Measurements from ENCODE around the gene CACNA2D3. TPM values are rescaled to one million over a fixed set of nuclear protein-coding genes. Genes with fewer than 3 reads are reported as not detected.
"Not testable (repeated sequence)": the region's sequence is repeated elsewhere in the genome, so short reads cannot be mapped to it uniquely, and the experiment has no call there.

Gene CACNA2D3
- polyA plus RNA-seq, 12 donors: 1.3 to 4.9 (median 3.1) TPM; not detected in 2

DNA sequence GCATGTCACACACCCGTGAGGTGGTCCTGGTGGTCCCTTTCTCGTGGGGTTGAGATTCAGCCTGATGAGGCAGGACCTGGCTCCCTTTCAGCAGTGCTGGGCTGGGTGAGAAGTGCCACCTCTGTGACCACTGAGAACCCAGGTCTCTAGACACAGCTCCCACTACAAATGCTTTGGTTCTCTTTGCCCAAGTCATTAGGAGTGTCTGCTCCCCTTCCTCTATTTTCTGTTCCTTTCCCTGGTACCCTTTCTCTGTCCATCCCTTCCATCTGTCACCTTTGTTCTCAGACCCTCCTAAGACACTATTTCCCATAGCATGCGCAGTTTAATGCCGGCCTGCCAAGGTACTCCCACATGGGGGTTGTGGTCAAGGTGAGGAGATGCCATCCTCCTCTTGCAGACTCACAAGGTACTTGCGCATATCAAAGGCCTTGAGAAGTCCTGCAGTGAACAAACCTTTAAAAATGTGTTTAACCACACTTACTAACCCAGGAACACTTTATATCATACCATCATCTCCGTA is 507.8 kb downstream of the CACNA2D3 start:
- DNase-seq: no peak

DNA sequence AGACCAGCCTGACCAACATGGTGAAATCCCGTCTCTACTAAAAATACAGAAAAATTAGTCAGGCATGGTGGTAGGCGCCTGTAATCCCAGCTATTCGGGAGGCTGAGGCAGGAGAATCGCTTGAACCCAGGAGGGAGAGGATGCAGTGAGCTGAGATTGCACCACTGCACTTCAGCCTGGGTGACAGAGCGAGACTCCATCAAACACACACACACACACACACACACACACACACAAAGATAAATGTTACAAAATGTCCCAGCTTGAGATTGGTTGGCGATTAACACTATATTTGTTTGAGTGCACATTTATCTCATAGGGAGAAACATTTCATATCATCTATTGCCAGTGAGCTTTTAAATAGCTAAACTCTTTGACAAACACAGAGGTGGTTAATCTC is 508.6 kb downstream of the CACNA2D3 start:
- not testable (repeated sequence) for DNase-seq

DNA sequence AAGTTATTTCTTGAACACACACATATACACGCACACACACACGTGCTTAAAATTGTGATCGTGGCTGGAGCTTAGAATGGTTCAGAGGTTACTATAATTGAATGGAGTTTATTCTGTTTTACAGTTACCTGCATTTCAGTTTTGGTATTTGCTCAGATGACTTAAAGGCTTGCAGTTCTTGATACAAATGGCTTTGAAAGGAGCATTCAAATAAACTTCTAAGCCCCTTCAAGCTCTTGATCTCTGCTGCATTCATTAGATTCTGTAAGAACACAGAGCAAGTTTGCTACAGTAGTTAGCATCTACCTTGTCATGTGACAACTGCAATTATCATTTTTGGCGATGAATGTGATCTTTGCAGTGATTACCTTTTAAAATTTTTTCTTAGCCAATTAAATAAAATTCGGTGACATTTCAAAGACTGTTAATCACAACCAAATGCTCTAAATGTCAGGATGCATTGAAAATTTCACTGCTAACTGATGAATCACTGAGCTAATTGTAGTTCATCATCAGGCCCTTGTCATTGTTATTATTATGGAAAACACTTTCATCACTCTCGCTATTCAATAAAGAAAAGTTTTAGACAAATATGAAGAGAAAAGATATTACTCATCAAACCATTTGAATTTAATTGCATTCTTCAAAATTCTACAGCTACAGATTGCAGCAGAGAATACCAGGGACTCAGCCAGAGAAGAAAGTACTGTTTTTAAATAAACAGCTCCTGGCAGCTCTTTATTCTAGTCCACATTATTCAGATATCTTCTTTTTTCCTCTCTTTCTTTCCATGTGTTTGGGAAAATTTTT is 509.4 kb downstream of the CACNA2D3 start:
- DNase-seq: no peak

DNA sequence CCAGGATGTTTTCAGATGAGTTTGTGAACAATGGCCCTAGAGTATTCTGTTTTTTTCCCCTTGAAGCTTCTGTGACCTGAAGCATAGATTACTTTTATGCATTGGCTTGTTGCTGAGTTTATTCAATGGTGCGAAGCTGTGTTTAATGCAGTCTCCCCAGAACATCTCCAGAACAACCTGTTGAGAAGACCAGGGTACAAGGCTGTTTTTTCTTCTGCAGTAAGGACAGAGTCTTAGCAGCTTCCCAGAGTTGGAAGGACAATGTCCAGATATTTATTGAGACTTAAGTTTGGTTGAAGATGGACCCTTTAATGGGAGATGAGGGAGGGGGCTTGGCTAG is 509.9 kb downstream of the CACNA2D3 start:
- no peak for DNase-seq

DNA sequence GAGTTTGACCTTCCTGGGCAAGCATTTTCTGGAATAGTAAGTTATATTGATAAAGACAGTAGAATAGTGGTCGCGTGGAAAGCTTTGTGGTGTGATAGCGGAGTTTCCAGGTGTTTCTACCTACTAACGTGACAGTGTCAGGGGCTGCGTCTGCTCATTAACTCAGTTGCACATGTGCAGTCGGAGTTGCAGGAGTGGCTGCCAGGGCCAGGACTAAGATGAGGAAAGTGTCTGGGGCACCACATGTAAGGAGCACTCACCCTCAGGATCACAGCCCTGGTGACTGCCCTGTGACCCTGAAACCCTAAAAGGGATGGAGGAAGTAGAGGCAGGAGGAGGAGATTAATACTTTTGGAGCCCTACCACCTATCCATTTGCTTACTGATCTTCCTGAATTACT is 510.5 kb downstream of the CACNA2D3 start:
- DNase-seq: no peak

DNA sequence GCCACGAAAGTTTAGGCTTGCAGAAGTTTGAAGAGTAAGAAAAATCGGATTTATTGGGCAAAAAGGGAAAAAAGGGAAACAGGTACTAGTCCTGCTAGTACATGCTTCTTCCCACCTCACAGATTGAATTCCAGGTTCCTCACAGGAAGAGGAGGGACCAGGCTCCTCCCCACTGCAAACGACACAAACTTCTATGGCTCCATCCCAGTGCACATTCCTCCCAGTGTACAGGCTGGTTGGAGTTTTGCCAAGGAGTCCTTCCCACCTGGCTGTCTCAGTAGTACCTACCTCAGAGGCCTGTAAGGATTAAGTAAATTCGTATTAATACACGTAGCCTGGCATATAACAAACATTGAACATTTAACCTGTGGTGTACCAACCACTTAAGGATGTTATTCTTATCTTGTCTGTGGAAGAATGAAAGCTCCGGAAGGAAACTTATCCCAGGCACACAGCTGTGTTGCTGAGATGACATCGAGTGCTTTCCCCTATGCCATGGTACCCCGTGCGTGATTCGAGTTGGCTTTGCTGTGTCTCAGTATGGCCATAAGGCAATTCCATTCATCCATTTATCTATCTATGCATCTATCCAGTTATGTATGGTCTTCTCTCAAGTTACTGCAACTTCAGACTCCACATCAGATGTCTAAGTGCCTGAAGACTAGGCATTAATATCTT is 511.2 kb downstream of the CACNA2D3 start:
- DNase-seq: no peak

DNA sequence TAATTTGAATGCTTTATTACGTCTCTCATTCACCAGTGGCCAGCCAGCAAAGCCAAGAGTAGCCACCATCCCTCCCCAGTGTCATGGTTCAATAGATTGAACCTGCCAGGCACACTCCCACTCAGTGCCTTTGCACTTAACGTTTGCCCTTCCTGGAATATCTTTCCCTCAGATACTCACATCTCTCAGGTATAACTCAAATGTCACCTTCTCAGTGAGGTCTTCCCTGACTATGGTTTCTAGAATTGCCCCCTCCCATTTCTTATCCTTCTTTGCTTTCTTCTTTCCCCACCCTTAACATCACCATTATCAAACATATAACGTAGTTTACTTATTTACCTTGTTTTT is 511.7 kb downstream of the CACNA2D3 start:
- DNase-seq: no peak

DNA sequence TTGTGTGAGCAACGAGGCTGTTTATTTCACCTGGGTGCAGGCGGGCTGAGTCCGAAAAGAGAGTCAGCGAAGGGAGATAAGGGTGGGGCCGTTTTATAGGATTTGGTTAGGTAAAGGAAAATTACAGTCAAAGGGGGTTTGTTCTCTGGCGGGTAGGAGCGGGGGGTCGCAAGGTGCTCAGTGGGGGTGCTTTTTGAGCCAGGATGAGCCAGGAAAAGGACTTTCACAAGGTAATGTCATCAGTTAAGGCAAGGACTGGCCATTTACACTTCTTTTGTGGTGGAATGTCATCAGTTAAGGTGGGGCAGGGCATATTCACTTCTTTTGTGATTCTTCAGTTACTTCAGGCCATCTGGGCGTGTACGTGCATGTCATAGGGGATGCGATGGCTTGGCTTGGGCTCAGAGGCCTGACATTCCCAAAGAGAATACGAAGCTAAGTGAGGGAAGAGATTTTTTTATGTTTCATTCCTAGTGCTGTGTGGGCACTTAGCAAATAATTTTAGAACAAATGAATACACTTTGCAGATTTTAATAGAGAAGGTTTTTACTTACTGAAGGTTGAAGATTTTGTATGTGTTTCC is 517.5 kb downstream of the CACNA2D3 start:
- not testable (repeated sequence) for DNase-seq

DNA sequence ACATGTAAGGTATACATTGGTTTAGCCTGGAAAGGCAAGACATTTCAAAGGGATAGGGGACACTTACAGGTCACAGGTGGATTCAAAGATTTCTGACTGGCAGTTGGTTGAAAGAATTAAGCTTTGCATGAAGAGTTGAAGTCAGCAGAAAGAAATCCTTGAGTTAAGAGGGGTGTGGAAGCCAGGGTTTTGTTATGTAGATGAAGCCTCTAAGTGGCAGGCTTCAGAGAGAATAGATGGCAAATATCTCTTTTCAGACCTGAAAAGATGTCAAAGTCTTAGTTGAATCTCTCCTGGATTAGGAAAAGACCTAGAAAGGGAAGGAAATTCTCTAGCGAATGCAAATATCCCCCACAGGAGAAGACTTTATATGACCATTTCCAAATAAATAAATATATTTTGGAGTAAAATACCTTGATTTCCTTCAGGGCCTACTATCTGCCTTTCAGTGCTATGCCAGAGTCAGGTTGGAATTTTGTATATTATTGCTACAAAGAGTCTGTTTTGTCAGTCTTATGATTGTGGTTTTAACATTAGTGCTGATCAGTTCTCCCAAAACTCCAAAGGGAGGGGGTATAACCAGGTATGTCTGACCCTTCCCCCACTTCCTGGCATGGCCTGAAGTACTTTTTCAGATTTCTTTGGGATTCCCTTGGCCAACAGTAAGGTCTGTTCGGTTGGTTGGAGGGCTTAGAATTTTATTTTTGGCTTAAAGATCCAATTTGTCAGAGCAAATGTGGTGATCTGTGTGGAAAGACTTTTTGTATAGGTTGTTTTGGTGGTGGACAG is 519.1 kb downstream of the CACNA2D3 start:
- DNase-seq: no peak

DNA sequence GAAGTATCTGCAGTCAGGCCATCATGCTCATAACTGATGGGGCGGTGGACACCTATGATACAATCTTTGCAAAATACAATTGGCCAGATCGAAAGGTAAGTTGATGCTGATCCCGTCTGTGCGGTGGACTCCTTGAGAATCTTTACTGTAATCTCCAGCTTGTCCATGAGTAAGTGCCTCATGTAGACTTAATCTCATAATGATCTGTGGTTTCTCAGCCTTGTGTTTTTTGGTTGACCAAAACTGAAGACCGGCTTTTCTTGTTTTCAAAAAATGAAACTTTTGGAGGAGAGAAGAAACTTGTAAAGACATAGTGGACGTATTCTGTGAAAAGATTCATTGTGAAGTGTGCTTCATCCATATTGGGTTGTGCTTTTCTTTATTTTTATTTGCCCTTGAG is 519.8 kb downstream of the CACNA2D3 start:
- no peak for DNase-seq

DNA sequence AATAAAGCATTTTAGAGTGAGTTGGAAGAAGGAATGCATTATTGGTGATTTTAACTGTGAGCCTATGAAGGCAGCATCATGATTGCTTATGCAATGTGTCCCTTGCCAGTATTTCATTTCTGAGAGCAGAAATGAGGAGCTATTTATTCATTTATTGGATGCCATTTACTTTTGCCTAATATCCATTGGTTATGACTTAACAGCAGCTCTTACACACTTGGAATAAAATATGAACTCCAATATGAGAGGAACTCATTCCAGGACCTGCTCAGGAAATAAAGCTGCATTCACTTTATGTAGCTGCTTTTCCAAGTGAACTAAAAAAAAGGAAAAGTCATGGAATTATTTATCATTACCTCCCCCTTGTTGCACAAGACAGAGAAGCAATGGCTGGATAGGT is 525.4 kb downstream of the CACNA2D3 start:
- DNase-seq: peak; percentile 43

DNA sequence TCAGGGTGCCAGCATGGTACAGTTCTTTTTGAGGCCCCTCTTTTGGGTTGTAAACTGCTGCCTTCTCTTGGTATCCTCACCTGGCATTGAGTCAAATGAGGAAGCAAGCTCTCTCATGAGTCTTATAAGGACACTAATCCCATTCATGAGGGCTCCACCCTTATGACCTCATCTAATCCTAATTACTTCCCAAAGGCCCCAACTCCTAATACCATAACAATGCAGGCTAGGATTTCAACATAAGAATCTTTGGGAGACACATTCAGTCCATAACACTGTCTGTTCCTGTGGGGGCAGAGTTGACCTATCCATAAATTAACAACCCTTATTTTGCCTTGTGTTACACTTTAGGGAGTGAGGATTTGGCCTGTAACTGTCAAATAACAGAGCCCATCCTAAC is 527.2 kb downstream of the CACNA2D3 start:
- no peak for DNase-seq

DNA sequence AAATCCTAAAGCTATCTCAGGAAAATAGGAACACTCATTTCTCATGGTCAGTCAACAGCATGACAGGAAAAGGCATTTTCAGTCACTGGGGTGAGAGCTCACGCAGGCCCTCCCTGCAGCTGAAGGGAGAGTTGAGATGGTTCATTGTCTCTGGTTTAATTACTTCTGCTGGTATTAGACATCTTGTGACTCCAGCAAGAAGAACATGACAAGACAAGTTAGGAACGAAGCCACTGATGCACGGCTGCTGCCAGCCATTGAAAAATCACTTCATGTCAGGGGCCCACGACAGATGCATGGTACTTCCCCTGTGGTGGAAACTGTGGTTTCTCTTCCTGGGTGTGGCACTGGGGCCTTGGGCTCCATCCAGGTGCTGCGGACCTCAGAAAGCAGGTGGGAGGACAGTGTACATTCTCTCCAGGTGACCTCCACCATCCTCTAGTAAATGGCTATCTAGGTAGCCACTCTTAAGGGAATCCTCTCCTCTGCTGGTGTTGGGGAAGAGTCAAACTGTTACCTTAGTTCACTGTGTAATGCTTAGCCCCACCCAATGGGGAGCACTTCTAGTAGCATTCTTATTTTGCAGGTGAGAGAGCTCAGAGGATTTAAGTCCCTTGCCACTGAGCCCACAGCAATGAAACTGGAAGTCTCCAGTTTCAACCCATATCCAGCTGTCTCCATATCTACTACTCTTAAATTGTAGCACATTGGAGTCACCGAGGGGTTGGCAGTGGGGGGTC is 531.3 kb downstream of the CACNA2D3 start:
- DNase-seq: no peak

DNA sequence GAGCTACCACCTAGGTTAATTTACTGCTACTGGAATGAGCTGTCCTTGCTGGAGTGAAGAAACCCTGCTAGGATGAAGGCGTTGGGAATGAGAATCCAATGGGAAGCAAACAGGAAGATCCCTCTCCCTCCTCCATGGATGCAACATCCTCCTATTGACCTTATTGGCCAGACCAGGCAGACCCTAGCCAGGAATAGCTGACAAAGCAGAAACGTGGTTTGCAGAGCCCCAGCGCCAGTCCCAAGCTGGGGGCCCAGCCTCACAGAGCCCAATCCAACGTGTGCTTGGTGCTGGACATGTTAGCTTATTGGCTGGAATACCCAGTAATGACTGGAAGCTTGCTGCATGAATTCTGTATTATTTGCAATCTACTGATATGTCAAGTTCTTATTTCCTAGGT is 532.4 kb downstream of the CACNA2D3 start:
- no peak for DNase-seq

DNA sequence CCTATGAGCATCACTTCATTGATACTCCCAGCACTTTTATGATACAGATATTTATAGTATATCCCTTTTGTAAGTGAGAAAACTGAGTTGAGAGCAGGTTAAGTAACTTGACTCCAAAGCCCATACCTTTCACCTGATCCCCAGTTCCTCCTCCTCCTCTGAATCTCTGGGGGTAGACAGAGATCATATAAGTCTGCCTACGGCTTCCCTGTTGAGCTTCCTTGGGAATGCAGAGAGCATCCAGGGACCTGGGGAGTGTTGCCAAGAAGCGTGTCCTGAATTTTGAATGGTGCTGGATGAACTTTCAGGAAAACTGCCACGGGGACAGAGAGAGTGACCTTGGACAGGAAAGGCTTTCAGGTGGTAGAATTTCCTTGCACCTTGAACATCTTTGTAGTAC is 537.0 kb downstream of the CACNA2D3 start:
- DNase-seq: no peak

DNA sequence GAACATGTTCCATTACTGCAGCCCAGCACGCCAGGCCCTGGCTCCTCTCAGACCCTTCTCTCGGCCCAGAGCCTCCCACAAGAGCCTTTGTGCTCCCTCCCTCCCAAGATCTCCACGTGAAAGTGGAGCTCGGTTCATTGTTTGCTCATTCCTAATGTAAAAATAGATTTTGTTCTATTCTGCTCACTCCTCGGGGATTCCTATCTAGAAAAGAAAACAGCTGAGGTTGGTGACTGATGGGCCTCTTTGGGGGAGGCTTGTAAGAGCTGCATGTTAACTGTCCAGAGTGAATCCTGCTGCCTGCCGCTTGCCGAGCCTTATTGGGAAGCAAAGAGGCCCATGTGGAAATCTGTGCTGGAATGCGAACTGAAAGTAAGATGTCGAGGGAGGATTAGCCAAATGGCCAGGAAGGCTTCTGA is 538.4 kb downstream of the CACNA2D3 start:
- DNase-seq: peak; percentile 88

DNA sequence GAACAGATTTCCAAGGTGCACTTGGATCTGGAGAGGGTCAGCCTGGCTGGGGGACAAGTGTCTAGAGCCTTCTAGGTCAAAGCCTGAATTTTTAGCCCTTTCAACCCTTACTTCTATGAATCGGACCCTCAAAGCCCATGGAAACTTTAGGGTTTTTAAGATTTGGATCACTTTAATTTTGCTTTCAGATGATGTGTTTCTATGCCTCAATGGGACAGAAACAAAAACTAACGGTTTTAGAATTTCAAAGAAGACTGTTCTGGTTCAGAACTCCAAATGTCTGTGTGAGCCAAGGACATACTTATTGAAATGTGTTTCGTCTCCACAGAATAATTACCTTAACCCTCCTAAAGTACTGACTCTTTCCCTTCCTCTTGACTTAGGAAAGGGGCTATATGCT is 538.8 kb downstream of the CACNA2D3 start:
- no peak for DNase-seq

DNA sequence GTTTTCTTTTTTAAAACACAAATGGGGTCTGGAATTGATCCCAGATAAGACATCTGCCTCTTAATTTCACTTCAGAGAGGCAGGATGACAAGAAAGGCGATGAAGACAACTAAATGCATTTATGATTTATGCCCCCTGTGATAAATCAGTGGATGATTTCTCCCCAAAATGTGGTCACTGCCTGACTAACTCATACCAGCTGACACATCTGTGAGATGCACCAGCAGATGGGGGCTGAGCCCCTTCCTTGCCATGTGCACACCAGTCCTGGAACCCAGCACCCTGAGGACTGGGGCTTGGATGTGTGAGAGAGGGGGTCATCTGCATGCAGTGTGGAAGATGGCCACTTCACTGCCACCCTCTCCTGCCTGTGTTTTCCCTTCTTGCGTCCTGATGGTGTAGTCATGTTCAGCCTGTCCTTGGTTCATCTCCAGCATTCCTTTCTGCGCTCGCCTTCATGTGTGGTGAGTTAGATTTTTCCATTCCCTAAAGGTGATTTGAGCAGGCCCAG is 541.2 kb downstream of the CACNA2D3 start:
- DNase-seq: peak; percentile 76

DNA sequence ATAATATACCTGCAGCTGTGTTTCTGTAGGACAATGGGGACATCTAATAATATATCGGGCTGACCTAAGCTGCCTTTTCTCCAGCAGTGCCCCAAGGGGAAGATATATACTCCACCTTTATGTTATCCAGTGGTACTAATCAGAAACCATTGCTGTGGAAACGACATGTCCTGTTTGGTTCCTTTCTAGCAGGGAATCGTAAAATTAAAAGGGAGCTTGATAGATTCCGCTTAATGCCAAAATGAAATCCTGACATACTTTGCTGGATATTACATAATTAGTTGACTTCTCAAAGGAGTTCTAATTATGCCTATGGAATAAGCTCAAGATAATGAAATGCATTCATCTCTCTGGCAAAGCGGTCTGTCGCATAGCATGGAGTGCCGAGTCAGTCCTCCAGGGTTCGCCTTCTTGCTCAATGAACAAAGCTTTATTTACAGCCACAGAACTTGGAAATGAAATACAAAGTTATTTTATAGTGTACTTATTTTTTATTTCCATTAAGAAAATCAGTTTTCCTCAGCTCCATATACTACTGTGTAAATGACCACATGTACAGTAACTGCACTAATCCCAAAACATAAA is 542.8 kb downstream of the CACNA2D3 start:
- DNase-seq: no peak

DNA sequence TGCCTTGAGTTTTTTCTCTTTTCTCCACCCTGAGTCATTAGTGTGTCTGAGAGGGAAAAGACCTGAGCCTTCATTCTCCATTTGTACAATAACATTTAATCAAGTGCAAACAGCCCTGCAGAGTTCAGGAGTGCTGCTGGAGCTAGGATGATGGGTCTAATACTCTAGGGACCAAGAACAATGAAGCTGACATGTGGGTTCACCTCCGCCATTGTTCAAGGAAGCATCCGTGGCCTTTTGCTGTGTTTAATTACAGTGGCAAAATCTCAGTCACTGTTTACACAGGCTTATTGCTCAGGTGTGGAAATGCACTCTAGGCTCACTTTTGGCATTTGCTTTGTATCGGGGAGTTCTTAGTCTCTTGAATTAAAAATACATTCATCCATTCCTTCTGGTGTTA is 545.9 kb downstream of the CACNA2D3 start:
- no peak for DNase-seq

All from muscle of arm (tissue), 12 donors.